SU-DHL-6 (cell line): ENCODE data around the gene TSPAN33.

Experiments used
- EZH2phosphoT487 ChIP-seq: fragments of 200-600 bp; sonication (generic), shearing (Covaris generic); conservative IDR thresholded peaks from 2 replicates; pipeline ENCODE4 v1.6.1; 2018; ENCODE audit warnings: mild to moderate bottlenecking, antibody characterized with exemption, low read length, moderate library complexity, mixed read lengths
- TF ChIP-seq, protein P1 (sequence below): fragments of 200-600 bp; sonication (generic); IDR thresholded peaks from one replicate; pipeline ENCODE4 v1.5.1; 2017; ENCODE audit warnings: antibody characterized with exemption, mild to moderate bottlenecking, low read length, moderate library complexity; ENCODE audit not compliant: insufficient read depth, poor library complexity, severe bottlenecking

DNA sequence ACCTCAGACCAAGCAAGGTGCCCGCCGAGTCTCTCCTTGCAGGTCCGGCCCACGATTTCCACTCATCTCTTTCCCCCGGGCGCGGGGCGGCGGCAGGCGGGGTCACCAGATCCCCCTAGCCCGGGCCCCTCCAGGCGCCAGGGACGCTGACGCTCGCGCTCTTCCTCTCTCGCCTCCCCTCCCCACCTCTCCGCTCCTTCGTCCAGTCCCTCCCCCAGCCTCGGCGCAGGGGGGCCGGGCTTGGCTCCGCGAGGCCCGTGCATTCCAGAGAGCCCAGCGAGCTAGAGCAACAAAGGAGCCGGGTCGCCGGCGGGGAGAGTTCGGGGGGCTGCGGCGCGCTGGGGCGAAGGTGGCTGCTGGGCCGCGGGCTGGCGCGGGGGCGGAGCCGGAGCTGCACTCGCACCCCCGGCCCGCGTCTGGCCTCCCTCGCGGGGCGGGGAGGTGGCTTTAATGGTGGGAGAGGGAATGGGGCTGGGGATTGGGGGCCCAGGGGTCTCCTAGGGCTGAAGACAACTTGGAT is 43.9 kb downstream of the TSPAN33 start, which contains the start of gene SMO:
- TF ChIP-seq, protein P1, sequence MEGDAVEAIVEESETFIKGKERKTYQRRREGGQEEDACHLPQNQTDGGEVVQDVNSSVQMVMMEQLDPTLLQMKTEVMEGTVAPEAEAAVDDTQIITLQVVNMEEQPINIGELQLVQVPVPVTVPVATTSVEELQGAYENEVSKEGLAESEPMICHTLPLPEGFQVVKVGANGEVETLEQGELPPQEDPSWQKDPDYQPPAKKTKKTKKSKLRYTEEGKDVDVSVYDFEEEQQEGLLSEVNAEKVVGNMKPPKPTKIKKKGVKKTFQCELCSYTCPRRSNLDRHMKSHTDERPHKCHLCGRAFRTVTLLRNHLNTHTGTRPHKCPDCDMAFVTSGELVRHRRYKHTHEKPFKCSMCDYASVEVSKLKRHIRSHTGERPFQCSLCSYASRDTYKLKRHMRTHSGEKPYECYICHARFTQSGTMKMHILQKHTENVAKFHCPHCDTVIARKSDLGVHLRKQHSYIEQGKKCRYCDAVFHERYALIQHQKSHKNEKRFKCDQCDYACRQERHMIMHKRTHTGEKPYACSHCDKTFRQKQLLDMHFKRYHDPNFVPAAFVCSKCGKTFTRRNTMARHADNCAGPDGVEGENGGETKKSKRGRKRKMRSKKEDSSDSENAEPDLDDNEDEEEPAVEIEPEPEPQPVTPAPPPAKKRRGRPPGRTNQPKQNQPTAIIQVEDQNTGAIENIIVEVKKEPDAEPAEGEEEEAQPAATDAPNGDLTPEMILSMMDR = no peak
- TF ChIP-seq EZH2phosphoT487 = no peak
